ENCODE results near the gene CD247. TPM values are rescaled to one million over a fixed set of nuclear protein-coding genes. Genes with fewer than 3 reads are reported as not detected.

The CD247 gene
- total RNA-seq, 1 donor from 2014 or later, result not detected

- Mint-ChIP-seq H3K4me1 (ENCODE audit: unreplicated experiment) (no peaks in the 10 kb centered on the region), H3K27me3 (ENCODE audit: unreplicated experiment) (peaks cover 64% of the 10 kb centered on the region), H3K4me3 (ENCODE audit: unreplicated experiment) (no peak overlapping the region), H3K36me3 (ENCODE audit: unreplicated experiment) (no peaks in the 10 kb centered on the region), H3K27ac (ENCODE audit: unreplicated experiment) (no peak overlapping the region), H3K9me3 (ENCODE audit: unreplicated experiment) (no peaks in the 10 kb centered on the region)
- DNase-seq (ENCODE audit: extremely low spot score, unreplicated experiment), result no peak
- TF ChIP-seq CTCF (IDR thresholded peaks at IDR 0.05), result no peak
Observed at GRCh38 chr1:167493372-167493771, 25.0 kb downstream of the CD247 start.

- no peak for TF ChIP-seq CTCF (IDR thresholded peaks at IDR 0.05)
Observed at GRCh38 chr1:167492481-167492910, 25.8 kb downstream of the CD247 start.

GRCh38 chr1:167491586-167492461, 26.5 kb downstream of the CD247 start:
- no peak for TF ChIP-seq CTCF (IDR thresholded peaks at IDR 0.05)
- Mint-ChIP-seq H3K36me3 (ENCODE audit: unreplicated experiment) (no peaks in the 10 kb centered on the region), H3K4me1 (ENCODE audit: unreplicated experiment) (no peaks in the 10 kb centered on the region), H3K27me3 (ENCODE audit: unreplicated experiment) (peaks cover 51% of the 10 kb centered on the region), H3K27ac (ENCODE audit: unreplicated experiment) (no peak overlapping the region), H3K9me3 (ENCODE audit: unreplicated experiment) (no peaks in the 10 kb centered on the region), H3K4me3 (ENCODE audit: unreplicated experiment) (no peak overlapping the region)
- no peak for DNase-seq (ENCODE audit: extremely low spot score, unreplicated experiment)

More at GRCh38 chr1:167492481-167492910, 25.8 kb downstream of the CD247 start:
- H3K27ac Mint-ChIP-seq (ENCODE audit: unreplicated experiment), result no peak overlapping the region
- peaks cover 55% of the 10 kb centered on the region for H3K27me3 Mint-ChIP-seq (ENCODE audit: unreplicated experiment)
- H3K36me3 Mint-ChIP-seq (ENCODE audit: unreplicated experiment), result no peaks in the 10 kb centered on the region
- DNase-seq (ENCODE audit: extremely low spot score, unreplicated experiment), result no peak
- no peaks in the 10 kb centered on the region for H3K4me1 Mint-ChIP-seq (ENCODE audit: unreplicated experiment)
- no peaks in the 10 kb centered on the region for H3K9me3 Mint-ChIP-seq (ENCODE audit: unreplicated experiment)
- no peak overlapping the region for H3K4me3 Mint-ChIP-seq (ENCODE audit: unreplicated experiment)

- no peak for DNase-seq (ENCODE audit: extremely low spot score, unreplicated experiment)
- Mint-ChIP-seq H3K27ac (ENCODE audit: unreplicated experiment) (no peak overlapping the region), H3K36me3 (ENCODE audit: unreplicated experiment) (no peaks in the 10 kb centered on the region), H3K4me1 (ENCODE audit: unreplicated experiment) (no peaks in the 10 kb centered on the region), H3K27me3 (ENCODE audit: unreplicated experiment) (peaks cover 44% of the 10 kb centered on the region), H3K4me3 (ENCODE audit: unreplicated experiment) (no peak overlapping the region), H3K9me3 (ENCODE audit: unreplicated experiment) (no peaks in the 10 kb centered on the region)
- no peak for TF ChIP-seq CTCF (IDR thresholded peaks at IDR 0.05)
Observed at GRCh38 chr1:167490765-167491164, 27.6 kb downstream of the CD247 start.

- Mint-ChIP-seq H3K36me3 (ENCODE audit: unreplicated experiment) (no peaks in the 10 kb centered on the region), H3K27me3 (ENCODE audit: unreplicated experiment) (peaks cover 39% of the 10 kb centered on the region), H3K4me3 (ENCODE audit: unreplicated experiment) (no peak overlapping the region), H3K9me3 (ENCODE audit: unreplicated experiment) (no peaks in the 10 kb centered on the region), H3K4me1 (ENCODE audit: unreplicated experiment) (no peaks in the 10 kb centered on the region), H3K27ac (ENCODE audit: unreplicated experiment) (no peak overlapping the region)
- DNase-seq (ENCODE audit: extremely low spot score, unreplicated experiment), result no peak
- no peak for TF ChIP-seq CTCF (IDR thresholded peaks at IDR 0.05)
Observed at GRCh38 chr1:167489571-167490340, 28.6 kb downstream of the CD247 start.

Measured in osteocyte (in vitro differentiated cells).